GM20431 (cell line): ENCODE data around the gene HELZ2.

ENCODE experiments used
- in situ Hi-C: fragments of 300-500 bp; cut with MseI, MboI; formaldehyde crosslinking; loops from one replicate; pipeline ENCODE4 v1.15.0; 2020; ENCODE audit warnings: low sequenced_read_pairs; ENCODE audit not compliant: unreplicated experiment

The HELZ2 gene

GRCh38 chr20:63531686-63532448 lies 42.2 kb downstream of the HELZ2 start:
- in situ Hi-C loops, result no loop called here

GRCh38 chr20:63530788-63531160 lies 43.3 kb downstream of the HELZ2 start:
- in situ Hi-C loops, result no loop called here

- in situ Hi-C loops, result no loop called here
These were observed 43.9 kb downstream of the HELZ2 start for GRCh38 chr20:63529861-63530787.

GRCh38 chr20:63529180-63529860 lies 44.7 kb downstream of the HELZ2 start:
- in situ Hi-C loops, result no loop called here

GRCh38 chr20:63527184-63527583 lies 46.9 kb downstream of the HELZ2 start:
- in situ Hi-C loops, result no loop called here

- in situ Hi-C loops, result no loop called here
These were observed 48.1 kb downstream of the HELZ2 start for GRCh38 chr20:63525971-63526370.

GRCh38 chr20:63525185-63525584 lies 48.9 kb downstream of the HELZ2 start:
- in situ Hi-C loops, result no loop called here
